Measurements from ENCODE around the gene OGT.

GRCh38 chrX:71622576-71623450 lies 89.9 kb downstream of the OGT start:
- TF ChIP-seq CTCF (IDR thresholded peaks at IDR 0.05; ENCODE audit: low read depth, low read length) (peak; percentile 8), POLR2A (IDR thresholded peaks at IDR 0.05; ENCODE audit: extremely low read depth, insufficient read length) (no peak)
- TF ChIP-seq, protein P1, sequence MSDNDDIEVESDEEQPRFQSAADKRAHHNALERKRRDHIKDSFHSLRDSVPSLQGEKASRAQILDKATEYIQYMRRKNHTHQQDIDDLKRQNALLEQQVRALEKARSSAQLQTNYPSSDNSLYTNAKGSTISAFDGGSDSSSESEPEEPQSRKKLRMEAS (IDR thresholded peaks at IDR 0.05; ENCODE audit: low read depth, low read length): no peak
